GM12892 (cell line): ENCODE results near the gene FANCM.

Experiments used
- POLR2A ChIP-seq: IDR thresholded peaks from 2 replicates; pipeline ENCODE4 v1.6.1; 2011; ENCODE audit warnings: low read depth, low read length, control low read depth
- POLR2AphosphoS5 ChIP-seq: IDR thresholded peaks from 2 replicates; pipeline ENCODE4 v1.6.1; 2011; ENCODE audit warnings: low read depth, low read length, control low read depth

- TF ChIP-seq POLR2A (no peak), POLR2AphosphoS5 (no peak)
Measured at GRCh38 chr14:45199230-45199629, 63.5 kb downstream of the FANCM start.
